ENCODE data around the gene PODXL. TPM values are rescaled to one million over a fixed set of nuclear protein-coding genes. Genes with fewer than 3 reads are reported as not detected.

Gene PODXL
- total and polyA plus RNA-seq, 2 of the 8 experiments (the other 6 are each of a cell fraction or from before 2014, with no cell fraction given): 638 to 925 TPM

GRCh38 chr7:131489196-131489595, 67.2 kb downstream of the PODXL start:
- Histone ChIP-seq H3K56ac (replicated peaks; ENCODE audit: insufficient read length, low read depth, low read length) (no peak overlapping the region), H3K9ac (replicated peaks in 1 of 4; ENCODE audit: extremely low read depth in 1 of 4, low read depth in 3 of 4, low read length in 3 of 4) (no peak overlapping the region), H2BK15ac (ENCODE audit: low read length) (no peak overlapping the region), H4K91ac (replicated peaks; ENCODE audit: insufficient read length, low read length) (no peak overlapping the region), H2BK20ac (ENCODE audit: low read length) (no peak overlapping the region), H2AK5ac (ENCODE audit: low read depth, low read length) (no peak overlapping the region), H3K14ac (ENCODE audit: insufficient read length) (no peak overlapping the region), H3K23ac (ENCODE audit: insufficient read length) (no peak overlapping the region), H3K23me2 (ENCODE audit: low read depth, low read length) (no peaks in the 10 kb centered on the region), H2BK12ac (ENCODE audit: low read depth, low read length) (no peak overlapping the region), H4K5ac (ENCODE audit: insufficient read length, low read depth, low read length) (no peak overlapping the region), H3K4me2 (ENCODE audit: insufficient read depth in 1 of 2, low read depth in 2 of 2, low read length in 2 of 2) (no peak overlapping the region), H3K79me1 (ENCODE audit: low read depth, low read length) (no peaks in the 10 kb centered on the region), H4K8ac (ENCODE audit: extremely low read depth, insufficient read depth, low read length) (no peak overlapping the region), H2AFZ (ENCODE audit: low read length) (no peak overlapping the region), H2BK120ac (replicated peaks; ENCODE audit: low read depth, low read length) (no peak overlapping the region), H3K27ac (ENCODE audit: low read depth, low read length) (no peak overlapping the region), H3K4me1 (replicated peaks in 1 of 4; ENCODE audit: control insufficient read depth in 3 of 4, insufficient read depth in 4 of 4, low read length in 3 of 4) (no peaks in the 10 kb centered on the region), H2BK5ac (ENCODE audit: low read depth, low read length) (no peak overlapping the region), H3K36me3 (ENCODE audit: control insufficient read depth in 2 of 4, insufficient read depth in 4 of 4, low read length in 3 of 4) (0 out of 8 replicates have a peak, but pooled peaks cover 0 to 2% (median 0%) of the 10 kb centered on the region in 4 experiments), H3K18ac (ENCODE audit: extremely low read depth, low read length) (no peak overlapping the region), H3K27me3 (replicated peaks in 1 of 4; ENCODE audit: control insufficient read depth in 3 of 4, extremely low read depth in 1 of 4, insufficient read depth in 3 of 4, low read length in 3 of 4) (no peaks in the 10 kb centered on the region), H3K79me2 (ENCODE audit: control insufficient read depth in 1 of 2, insufficient read depth in 2 of 2, low read length in 2 of 2) (no peaks in the 10 kb centered on the region), H4K20me1 (replicated peaks in 1 of 2; ENCODE audit: control insufficient read depth in 1 of 2, insufficient read depth in 2 of 2, low read length in 2 of 2) (peaks cover 0 to 2% of the 10 kb centered on the region in 2 experiments), H3K4me3 (ENCODE audit: extremely low read depth in 1 of 4, insufficient read depth in 2 of 4, low read depth in 3 of 4, low read length in 4 of 4) (no peak overlapping the region), H3K9me3 (ENCODE audit: insufficient read depth in 2 of 2, low read depth in 1 of 2, low read length in 1 of 2) (no peaks in the 10 kb centered on the region), H3K4ac (replicated peaks; ENCODE audit: insufficient read length, low read depth, low read length) (no peak overlapping the region)
- CTCF ChIA-PET (ENCODE audit: partially characterized antibody): interaction anchor here (1.1 to 1.9 kb wide), 5 partner anchors 12 to 507 kb away, joined by 3 to 7 read pairs (median 5); no protein-coding TSS in a partner anchor
- FAIRE-seq (no peak), DNase-seq (ENCODE audit: low read depth in 1 of 2, low spot score in 2 of 2) (no peak)
- POLR2A ChIA-PET (ENCODE audit: partially characterized antibody): interaction anchor here (1.2 to 1.4 kb wide), 2 partner anchors 9 to 166 kb away, joined by 3 to 5 read pairs; no protein-coding TSS in a partner anchor
- WGBS, 2 experiments (ENCODE audit: extremely low coverage in 1 of 2, insufficient coverage in 1 of 2, insufficient read length in 1 of 2, insufficient replicate concordance in 2 of 2, low coverage in 1 of 2, low lambda C conversion rate in 2 of 2, missing lambda C conversion rate in 1 of 2): 77% methylated on average over 1 of the region's 1 CpG; no CpG with 5 or more reads in 1 of the 2 experiments
- TF ChIP-seq RXRA (IDR thresholded peaks at IDR 0.05; ENCODE audit: insufficient read depth, low read depth, low read length): no peak
- no peak for TF ChIP-seq E2F6 (IDR thresholded peaks at IDR 0.05)
- TF ChIP-seq SIRT6 (IDR thresholded peaks at IDR 0.05; ENCODE audit: low read length): no peak
- no peak for TF ChIP-seq SUZ12 (IDR thresholded peaks at IDR 0.05; ENCODE audit: low read length)
- no peak for TF ChIP-seq JUN (IDR thresholded peaks at IDR 0.05; ENCODE audit: low read depth, low read length)
- TF ChIP-seq POLR2A (IDR thresholded peaks at IDR 0.05; ENCODE audit: control extremely low read depth in 1 of 2, low read depth in 2 of 2, low read length in 2 of 2): no peak
- TF ChIP-seq MAFK (IDR thresholded peaks at IDR 0.05; ENCODE audit: low read depth, low read length): no peak
- no peak for TF ChIP-seq YY1 (IDR thresholded peaks at IDR 0.05; ENCODE audit: low read depth, low read length)
- TF ChIP-seq BRCA1 (IDR thresholded peaks at IDR 0.05; ENCODE audit: low read depth, low read length): no peak
- TF ChIP-seq KDM1A (IDR thresholded peaks at IDR 0.05; ENCODE audit: borderline replicate concordance, low read length): no peak

Data from H1 (cell line).